HG02973 (cell line): ENCODE results near the gene HTR3A.

Experiments used
- ATAC-seq: cut with Tn5 transposase; IDR thresholded peaks from one replicate; pipeline ENCODE4 v1.9.1; 2021; ENCODE audit warnings: moderate library complexity; ENCODE audit not compliant: unreplicated experiment

The HTR3A gene

DNA sequence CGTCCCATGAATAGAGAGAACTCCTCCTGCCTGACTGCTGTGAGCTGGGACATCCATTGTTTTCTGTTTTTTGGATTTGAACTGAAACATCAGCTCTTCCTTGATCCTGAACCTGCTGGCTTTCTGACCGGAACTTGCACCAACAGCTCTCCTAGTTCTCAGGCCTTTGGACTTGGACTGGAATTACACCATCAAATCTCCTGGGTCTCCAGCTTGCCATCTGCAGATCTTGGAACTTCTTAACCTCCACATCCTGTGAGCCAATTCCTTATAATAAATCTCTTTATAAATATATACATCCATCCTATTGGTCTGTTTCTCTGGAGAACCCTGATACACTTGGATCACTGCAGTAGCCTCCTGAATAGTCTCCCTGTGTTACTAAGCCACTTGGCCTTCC lies 42.1 kb downstream of the HTR3A start:
- ATAC-seq = no peak

GRCh38 chr11:114017723-114018122 lies 42.8 kb downstream of the HTR3A start:
- ATAC-seq = no peak

GRCh38 chr11:114019046-114019445 lies 44.1 kb downstream of the HTR3A start:
- ATAC-seq = no peak

- no peak for ATAC-seq
Observed at GRCh38 chr11:114019574-114019973, 44.7 kb downstream of the HTR3A start.

DNA sequence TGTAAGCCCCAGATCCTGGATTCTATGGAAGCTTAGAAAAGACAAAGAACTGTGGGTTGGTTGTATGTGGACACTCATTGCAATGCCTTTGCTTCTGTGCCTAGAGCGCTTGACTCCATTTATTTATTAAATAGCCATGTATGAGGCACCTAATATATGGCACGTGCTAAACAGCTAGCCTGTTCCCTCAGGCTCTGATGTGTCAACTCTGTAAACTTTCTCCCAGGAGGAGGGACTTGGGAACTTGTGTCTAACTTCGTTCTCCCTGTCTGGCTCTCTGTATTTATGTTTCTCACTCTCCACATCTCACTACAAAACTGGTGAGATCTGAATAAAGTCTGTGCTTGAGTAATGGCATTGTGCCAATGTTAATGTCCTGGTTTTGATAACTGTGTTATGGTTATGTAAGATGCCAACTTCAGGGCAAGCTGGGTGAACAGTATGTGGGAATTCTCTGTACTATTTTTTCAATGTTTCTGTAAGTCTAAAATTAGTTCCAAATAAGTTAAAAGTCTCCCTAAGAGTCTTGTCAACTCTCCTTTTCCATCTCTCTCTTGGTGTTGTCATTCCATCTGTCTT lies 50.5 kb downstream of the HTR3A start:
- no peak for ATAC-seq

DNA sequence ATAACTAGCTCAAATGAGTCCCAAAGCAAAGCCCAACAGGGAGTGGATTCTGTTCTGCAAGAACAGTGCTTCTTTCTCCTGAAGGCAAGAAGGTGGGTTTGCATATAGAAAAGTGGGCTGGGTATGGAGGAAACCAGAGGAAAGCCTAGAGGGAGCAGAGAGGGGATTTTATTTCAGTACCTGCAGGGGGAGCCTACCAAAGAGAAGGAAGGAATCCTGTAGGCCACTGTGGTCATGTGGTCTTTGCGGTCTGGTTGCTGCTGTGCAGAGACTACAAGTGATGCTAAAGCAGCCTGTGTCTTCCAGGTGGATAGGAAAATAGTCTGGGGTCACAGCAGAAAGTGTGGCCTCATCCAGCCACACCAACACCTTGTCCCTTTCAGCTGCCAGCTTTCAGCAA lies 51.4 kb downstream of the HTR3A start:
- no peak for ATAC-seq

DNA sequence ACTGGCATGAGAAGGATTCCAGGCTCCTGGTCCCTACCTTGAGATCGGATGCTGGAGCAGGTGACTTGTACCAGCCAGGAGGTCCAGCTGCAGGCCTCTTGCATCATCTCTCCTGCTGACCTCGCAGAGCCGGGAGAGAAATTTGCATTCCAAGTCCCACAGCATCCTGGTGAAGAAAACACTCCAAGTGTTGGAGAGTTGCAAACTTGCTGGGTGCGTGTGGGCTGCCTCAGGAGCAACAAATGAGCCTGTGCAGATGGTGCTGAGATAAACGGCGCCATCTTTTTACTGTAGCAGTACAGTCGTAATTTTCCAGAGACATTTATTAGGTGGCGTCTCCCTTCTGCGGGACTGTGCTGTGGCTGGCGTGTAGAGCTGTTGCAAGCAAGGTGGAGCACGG lies 52.5 kb downstream of the HTR3A start:
- ATAC-seq = no peak

DNA sequence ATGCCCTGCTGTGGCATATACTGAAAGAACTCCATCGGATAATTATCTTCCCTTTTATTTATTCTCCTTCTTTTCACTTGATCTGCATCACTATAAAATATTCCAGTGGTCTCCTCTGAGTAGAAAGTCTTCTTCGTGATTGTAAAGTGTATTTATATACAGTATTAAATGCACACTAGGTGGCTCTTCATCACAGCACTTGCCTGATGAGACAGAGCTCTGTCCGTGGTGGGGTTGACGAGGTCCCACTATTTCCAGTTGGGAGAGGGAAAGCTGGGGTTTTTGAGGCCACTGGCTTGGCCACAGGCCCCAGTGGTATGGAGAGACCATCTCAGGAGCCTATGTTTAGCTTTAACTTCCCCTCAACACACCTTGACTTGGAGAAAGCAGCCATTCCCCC lies 53.0 kb downstream of the HTR3A start:
- ATAC-seq = no peak

- no peak for ATAC-seq
Observed at GRCh38 chr11:114031246-114031966, 56.5 kb downstream of the HTR3A start.

DNA sequence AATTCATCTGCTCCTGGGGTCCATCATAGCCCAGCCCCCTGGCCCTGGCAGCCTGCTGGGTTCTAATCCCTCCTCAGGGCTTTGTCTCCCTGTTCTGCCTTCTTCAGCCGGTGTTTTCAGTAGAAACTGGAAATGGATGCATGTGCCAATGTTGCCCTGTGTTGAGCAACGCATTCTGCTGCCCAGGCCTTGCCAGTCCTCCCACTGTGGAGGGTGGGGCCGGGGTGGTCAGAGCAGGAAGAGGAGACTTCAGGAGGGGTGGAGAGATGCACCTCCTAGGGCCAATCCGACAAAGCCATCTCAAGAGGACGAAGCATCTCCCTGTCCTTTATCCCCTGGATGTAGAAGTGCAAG lies 57.0 kb downstream of the HTR3A start:
- ATAC-seq = no peak

DNA sequence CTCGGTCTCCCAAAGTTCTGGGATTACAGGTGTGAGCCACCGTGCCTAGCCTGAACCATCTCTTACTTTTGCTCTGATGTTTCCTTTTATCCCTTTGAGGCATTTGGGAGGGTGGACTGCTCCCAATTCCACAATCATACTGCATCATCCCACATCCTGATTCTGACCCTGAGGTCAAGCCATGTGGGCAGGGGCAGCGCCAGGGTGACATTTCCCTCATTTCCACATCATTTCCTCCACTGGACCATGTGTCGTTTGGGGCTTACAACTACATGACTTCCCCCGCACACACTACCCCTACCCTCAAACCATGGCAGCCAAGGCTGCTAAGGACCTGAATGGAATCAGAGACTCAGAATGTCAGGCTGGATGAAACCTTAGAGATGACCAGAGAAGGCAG lies 58.2 kb downstream of the HTR3A start:
- ATAC-seq = no peak

GRCh38 chr11:114033572-114033971 lies 58.7 kb downstream of the HTR3A start:
- no peak for ATAC-seq

DNA sequence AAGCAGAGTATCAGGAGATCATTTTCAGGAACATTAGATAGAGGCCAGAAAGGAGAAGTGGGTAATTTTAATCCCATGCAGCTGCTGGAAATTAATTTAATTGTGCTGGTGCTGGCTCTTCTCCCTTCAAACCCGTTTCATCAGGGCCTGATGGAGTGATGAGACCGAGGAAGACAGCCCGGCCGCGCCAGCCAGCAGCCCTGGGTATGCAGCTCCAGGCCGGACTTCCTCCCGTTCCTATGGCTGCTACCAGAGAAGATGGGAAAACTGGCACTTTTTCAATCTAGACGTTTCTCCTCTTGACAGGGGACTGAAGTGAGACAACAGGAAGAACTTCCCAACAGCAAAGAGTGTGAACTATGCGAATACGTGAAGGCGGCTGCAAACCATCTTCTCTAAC lies 60.0 kb downstream of the HTR3A start:
- no peak for ATAC-seq

DNA sequence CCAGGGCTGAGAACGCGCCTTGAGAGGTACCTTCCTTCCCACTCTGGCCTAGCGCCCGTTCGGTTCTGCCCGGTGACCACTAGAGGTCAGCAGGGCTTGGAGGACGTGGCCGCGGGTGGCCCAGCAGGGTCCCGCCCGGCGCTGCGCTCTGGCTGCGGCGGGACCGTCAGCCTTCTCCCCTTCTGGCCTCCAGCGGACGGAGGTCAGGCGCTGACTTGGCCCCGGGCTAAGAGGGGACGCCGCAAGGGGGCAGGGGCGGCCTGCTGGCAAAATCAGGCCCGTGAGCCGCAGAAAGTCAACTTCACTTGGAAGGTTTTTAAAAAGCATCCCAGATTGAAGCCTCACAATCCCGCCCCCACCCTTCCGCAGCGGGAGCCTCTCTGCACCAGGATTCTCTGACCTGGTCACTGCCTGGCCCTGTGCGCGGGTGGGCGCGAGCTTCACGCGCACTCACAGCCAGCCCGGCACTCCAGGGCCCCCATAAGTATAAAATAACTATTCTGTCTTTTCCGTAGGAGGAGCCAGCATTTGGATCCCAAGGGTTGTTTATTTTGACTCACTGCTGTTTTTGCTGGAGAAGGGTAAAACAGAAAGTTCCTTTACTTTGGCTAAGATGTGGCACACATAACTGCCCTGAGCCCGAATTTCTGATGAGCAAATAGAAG lies 61.4 kb downstream of the HTR3A start:
- no peak for ATAC-seq

DNA sequence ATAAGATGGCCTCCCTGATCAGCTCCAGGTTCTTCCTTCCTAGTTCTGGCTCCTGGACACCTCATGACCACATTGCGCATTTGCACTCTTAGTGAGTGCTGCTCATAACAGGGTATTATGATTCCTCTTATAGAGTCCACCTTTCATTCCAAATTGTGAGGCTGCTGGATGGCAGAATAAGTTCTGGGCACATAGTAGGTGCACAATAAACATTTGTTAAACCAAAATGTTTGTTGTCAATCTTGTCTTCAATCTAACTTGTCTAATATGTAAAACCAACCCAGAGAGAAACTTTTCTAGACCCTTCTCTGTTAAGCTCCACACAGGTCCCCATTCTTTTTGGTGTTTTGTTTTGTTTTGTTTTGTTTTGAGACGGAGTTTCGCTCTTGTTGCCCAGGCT lies 62.0 kb downstream of the HTR3A start:
- ATAC-seq = no peak

DNA sequence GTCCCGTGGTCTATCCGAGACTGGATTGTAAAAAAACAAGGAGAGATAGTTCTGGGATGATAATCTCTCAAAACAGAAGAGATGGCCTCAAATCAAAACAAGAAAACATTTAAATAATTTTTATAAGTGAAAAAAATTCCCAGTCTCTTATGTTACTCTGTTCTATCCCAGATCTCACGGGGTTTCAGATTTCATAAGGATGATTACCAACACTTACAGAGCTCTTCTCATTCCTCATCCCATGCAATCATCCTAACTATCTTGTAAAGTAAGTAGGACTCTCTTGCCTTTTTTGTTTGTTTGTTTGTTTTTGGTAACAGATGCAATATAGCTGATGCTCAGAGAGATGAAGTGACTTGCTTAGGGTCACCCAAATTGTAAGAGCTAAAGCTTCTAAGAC lies 64.6 kb downstream of the HTR3A start:
- no peak for ATAC-seq
